K562 (cell line): Measurements from ENCODE around the gene MID2.

Experiments used
- C11orf30 ChIP-seq: fragments of 450-650 bp; IDR thresholded peaks from 2 replicates; pipeline ENCODE4 v1.6.1; 2016; ENCODE audit warnings: low read depth, mild to moderate bottlenecking
- CHD1 ChIP-seq: fragments of 200-600 bp; sonication (generic); IDR thresholded peaks from one replicate; pipeline ENCODE4 v1.6.1; 2012; ENCODE audit warnings: mild to moderate bottlenecking, moderate library complexity, low read length, inconsistent platforms
- CTCF ChIP-seq, 3 experiments: IDR thresholded peaks in 2 of 3; conservative IDR thresholded peaks in 1 of 3; 2 replicates each; pipeline ENCODE4 v1.5.1; 2011 to 2012; ENCODE audit warnings: low read length in 3 of 3, mild to moderate bottlenecking in 3 of 3, control low read depth in 2 of 3, improper control_type of control experiment in 1 of 3, inconsistent platforms in 1 of 3, low read depth in 1 of 3, mixed read lengths in 1 of 3, moderate library complexity in 1 of 3; ENCODE audit not compliant: insufficient read depth in 2 of 3
- ELK1 ChIP-seq: sonication (generic); formaldehyde crosslinking; IDR thresholded peaks from 2 replicates; pipeline ENCODE4 v1.8.1; 2022; ENCODE audit warnings: missing genetic modification reagents
- EP300 ChIP-seq: IDR thresholded peaks from 2 replicates; pipeline ENCODE4 v1.6.1; 2012; ENCODE audit warnings: low read length, improper control_type of control experiment
- ESRRA ChIP-seq: fragments of 450-650 bp; IDR thresholded peaks from 2 replicates; pipeline ENCODE4 v1.6.1; 2014; ENCODE audit warnings: low read depth, mild to moderate bottlenecking, moderate library complexity, borderline replicate concordance
- GTF2F1 ChIP-seq: IDR thresholded peaks from 2 replicates; pipeline ENCODE4 v1.6.1; 2011; ENCODE audit warnings: low read depth, low read length, improper control_type of control experiment
- NCOR1 ChIP-seq: fragments of 450-650 bp; IDR thresholded peaks from 2 replicates; pipeline ENCODE4 v1.6.1; 2016; ENCODE audit warnings: mild to moderate bottlenecking, moderate library complexity
- NR2C2 ChIP-seq, 2 experiments: fragments of 200-800 bp in 1 of 2; sonication (Bioruptor generic) in 1 of 2; sonication (generic) in 1 of 2; formaldehyde crosslinking in 1 of 2; IDR thresholded peaks; 2 replicates each; pipeline versions ENCODE4 v1.6.1 to v1.8.0; 2016 to 2022; ENCODE audit warnings: mild to moderate bottlenecking in 1 of 2, missing compliant biosample characterization in 1 of 2, missing genetic modification characterization in 1 of 2, missing genetic modification reagents in 1 of 2
- POLR2A ChIP-seq: fragments of 450-650 bp; conservative IDR thresholded peaks from 2 replicates; pipeline ENCODE4 v1.6.1; 2016
- REST ChIP-seq, 2 experiments: fragments of 450-650 bp; formaldehyde crosslinking in 1 of 2; IDR thresholded peaks; 2 replicates each; pipeline versions ENCODE4 v1.4.0 to v1.6.1; 2014 to 2020; ENCODE audit warnings: mild to moderate bottlenecking in 2 of 2, borderline replicate concordance in 1 of 2, low read depth in 1 of 2
- TAF9B ChIP-seq: fragments of 450-650 bp; IDR thresholded peaks from 2 replicates; pipeline ENCODE4 v1.6.1; 2018; ENCODE audit warnings: mild to moderate bottlenecking; ENCODE audit not compliant: partially characterized antibody

- TF ChIP-seq ESRRA (no peak), REST (IDR thresholded peaks at IDR 0.05; ENCODE audit: borderline replicate concordance) (no peak), REST (CRISPR knock-in tag; IDR thresholded peaks at IDR 0.05; ENCODE audit: low read depth) (no peak), CHD1 (no peak), POLR2A (no peak), TAF9B (no peak), EP300 (no peak), NR2C2 (CRISPR knock-in tag; IDR thresholded peaks at IDR 0.05) (no peak), NR2C2 (tag; IDR thresholded peaks at IDR 0.05) (no peak), CTCF (IDR thresholded peaks at IDR 0.05 in 2 of 3, conservative IDR thresholded peaks at IDR 0.05 in 1 of 3; ENCODE audit: insufficient read depth in 2 of 3, low read depth in 1 of 3, low read length in 3 of 3) (no peak), GTF2F1 (no peak), ELK1 (no peak), NCOR1 (no peak), C11orf30 (no peak)
Observed at GRCh38 chrX:107787827-107788226, 37.8 kb upstream of the MID2 start.
